Astrocyte of the cerebellum (primary cell): Measurements from ENCODE around the gene TRIM66.

ENCODE experiments used
- DNase-seq: peaks from one replicate; pipeline ENCODE4 v3.0.0-alpha.2; 2011; ENCODE audit warnings: low read depth
- H3K4me3 ChIP-seq: 2 replicates; pipeline ENCODE4 v1.5.1; 2011; ENCODE audit warnings: mild to moderate bottlenecking, low read depth, low read length, moderate library complexity
- in situ Hi-C: cut with HindIII; loops from 2 replicates; pipeline ENCODE4 v1.10.0; 2017; ENCODE audit warnings: low sequenced_read_pairs
- TF ChIP-seq, protein P1 (sequence below): IDR thresholded peaks from 2 replicates; pipeline ENCODE4 v1.5.1; 2012; ENCODE audit warnings: low read length, low read depth, moderate library complexity, mild to moderate bottlenecking; ENCODE audit errors: missing control alignments

TRIM66 gene

GRCh38 chr11:8665222-8665621 lies 17.2 kb downstream of the TRIM66 start:
- TF ChIP-seq, protein P1, sequence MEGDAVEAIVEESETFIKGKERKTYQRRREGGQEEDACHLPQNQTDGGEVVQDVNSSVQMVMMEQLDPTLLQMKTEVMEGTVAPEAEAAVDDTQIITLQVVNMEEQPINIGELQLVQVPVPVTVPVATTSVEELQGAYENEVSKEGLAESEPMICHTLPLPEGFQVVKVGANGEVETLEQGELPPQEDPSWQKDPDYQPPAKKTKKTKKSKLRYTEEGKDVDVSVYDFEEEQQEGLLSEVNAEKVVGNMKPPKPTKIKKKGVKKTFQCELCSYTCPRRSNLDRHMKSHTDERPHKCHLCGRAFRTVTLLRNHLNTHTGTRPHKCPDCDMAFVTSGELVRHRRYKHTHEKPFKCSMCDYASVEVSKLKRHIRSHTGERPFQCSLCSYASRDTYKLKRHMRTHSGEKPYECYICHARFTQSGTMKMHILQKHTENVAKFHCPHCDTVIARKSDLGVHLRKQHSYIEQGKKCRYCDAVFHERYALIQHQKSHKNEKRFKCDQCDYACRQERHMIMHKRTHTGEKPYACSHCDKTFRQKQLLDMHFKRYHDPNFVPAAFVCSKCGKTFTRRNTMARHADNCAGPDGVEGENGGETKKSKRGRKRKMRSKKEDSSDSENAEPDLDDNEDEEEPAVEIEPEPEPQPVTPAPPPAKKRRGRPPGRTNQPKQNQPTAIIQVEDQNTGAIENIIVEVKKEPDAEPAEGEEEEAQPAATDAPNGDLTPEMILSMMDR: no peak
- in situ Hi-C loops: no loop called here
- DNase-seq: no peak
- no peak overlapping the region for H3K4me3 ChIP-seq

DNA sequence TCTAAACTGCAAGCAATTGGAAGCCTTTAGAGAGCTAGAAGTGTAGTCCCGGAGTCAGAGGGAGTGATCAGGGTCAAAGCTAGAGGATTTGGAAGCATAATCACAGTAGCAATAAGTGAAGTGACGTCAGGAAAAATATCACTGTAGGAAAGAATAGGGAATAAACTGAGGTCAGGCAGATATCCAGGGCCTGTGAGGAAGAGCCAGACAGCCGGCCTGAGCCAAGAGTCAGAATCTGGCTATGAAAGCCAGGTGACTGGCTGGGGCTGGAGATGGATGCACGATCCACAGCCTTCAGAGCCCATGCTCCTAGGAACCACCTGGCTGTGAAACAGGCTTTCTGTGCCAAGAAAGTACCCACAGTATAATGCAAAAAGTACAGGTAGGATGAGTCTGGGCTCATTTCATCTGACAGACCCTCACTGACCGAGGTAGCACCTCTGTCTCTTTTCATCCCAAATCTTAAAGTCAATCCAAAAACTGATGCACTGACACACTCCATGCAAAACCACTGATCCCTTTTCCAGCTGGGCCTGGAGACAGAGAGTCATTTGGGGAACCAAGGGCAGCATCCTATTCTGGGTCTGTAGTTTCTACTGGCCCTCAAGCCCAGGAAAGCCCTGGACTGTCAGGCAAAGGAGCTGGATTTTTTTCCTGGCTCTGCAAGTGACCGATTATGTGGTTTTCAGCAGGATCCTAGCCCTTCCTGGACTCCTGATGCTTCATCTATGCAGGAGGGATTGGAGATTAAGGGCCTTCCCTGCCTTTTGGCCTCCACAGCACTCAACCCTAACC lies 21.3 kb downstream of the TRIM66 start:
- in situ Hi-C loops: no loop called here
- no peak for DNase-seq
- no peak overlapping the region for H3K4me3 ChIP-seq
- TF ChIP-seq, protein P1: no peak

DNA sequence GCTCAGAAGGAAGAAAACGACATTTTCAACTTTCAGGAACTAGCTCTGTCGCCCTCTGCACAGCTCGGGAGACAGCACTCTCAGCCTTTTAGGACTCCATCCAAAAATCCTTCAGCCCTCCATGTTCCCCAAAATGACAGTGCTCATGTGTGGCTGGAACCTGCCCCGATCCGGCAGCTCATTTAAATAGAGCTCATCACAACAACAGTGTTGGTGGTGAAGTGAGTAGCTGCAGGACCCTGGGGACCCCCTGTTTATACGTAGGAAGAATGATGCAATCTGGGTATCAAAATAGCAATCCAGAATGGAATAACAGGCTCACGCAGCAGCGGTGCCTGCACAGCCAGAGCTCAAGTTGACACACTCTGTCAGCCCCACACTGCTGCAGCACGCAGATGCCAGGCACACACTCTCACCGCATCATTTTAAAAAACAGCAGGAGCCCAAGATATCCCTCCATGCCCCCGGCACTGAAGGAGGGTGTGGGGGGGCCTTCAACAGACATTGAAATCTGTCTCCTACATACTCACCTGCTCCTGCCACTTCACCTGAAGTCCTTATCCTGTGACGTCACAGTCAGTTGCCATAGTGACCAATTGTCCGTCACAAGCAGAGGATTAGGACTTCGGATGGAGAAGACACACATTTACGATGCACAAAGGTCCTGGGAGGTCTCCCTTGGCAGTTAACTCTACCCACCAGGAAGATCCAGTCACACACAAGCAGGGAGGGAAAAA lies 24.0 kb downstream of the TRIM66 start:
- in situ Hi-C loops: no loop called here
- no peak overlapping the region for H3K4me3 ChIP-seq
- TF ChIP-seq, protein P1: no peak
- DNase-seq: no peak

GRCh38 chr11:8656291-8656690 lies 26.2 kb downstream of the TRIM66 start:
- TF ChIP-seq, protein P1: no peak
- in situ Hi-C loops: no loop called here
- no peak for DNase-seq
- H3K4me3 ChIP-seq: no peak overlapping the region

DNA sequence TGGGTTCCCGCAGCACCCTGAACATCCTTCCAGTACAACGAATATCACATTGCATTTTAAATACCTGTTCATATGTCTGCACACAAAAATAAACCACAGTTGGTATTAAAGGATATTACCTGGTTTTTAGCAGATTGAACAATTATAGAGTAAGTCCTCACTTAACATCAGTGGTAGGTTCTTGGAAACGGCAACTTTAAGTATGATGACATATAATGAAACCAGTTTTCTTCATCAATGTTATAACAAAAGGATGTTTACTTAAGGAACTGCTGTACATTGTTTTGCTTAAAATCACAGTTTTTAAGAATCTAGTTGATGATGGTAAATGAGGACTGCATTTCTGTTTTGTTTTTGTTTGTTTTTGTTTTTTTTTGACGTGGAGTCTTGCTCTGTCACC lies 28.0 kb downstream of the TRIM66 start:
- in situ Hi-C loops: no loop called here
- DNase-seq: no peak
- TF ChIP-seq, protein P1: no peak
- H3K4me3 ChIP-seq: no peak overlapping the region

DNA sequence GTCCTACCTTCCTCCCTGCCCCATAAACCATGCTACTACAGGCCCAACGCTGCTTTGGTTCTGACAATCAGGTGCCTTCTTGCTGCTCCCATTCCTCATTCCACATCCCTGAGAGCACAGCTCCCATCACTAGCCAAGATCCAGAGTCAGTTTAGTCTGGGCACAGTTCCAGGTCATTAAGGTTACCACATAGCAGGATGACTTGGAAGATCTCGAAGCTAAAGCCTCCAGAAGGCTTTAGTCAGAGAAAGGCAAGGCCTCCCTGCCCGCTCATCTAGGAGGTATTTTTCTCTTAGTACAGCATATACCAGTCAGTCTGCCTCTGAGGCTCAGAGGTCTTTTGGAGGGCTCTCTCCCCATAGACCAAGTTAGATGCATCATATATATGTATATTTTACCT lies 30.3 kb downstream of the TRIM66 start:
- no peak overlapping the region for H3K4me3 ChIP-seq
- TF ChIP-seq, protein P1: no peak
- in situ Hi-C loops: no loop called here
- DNase-seq: peak; percentile 81
